ENCODE measurements around the gene PRPF8. TPM values are rescaled to one million over a fixed set of nuclear protein-coding genes. Genes with fewer than 3 reads are reported as not detected.

The PRPF8 gene
- total RNA-seq, 1 donor from 2014 or later: 247 TPM

MicroRNAs within 50 kb of the gene (microRNA counts, 767-probe panel; counts per million panel counts)
- microRNA hsa-miR-22-3p: 4,718 to 5,344 counts per million in 2 donors

Small RNA genes lying within 50 kb of the gene (small RNA-seq; reads per million reads assigned to genes)
- not detected for gene RN7SL105P

Other genes with a start within 250 kb of the PRPF8 start
- 57.5 TPM for gene CRK, start 228.6 kb downstream of the PRPF8 start, total RNA-seq
- gene MYO1C, start 192.2 kb downstream of the PRPF8 start, total RNA-seq: 118 TPM
- 96.0 TPM for gene INPP5K, start 168.3 kb downstream of the PRPF8 start, total RNA-seq
- 46.4 TPM for gene PITPNA, start 122.1 kb downstream of the PRPF8 start, total RNA-seq
- gene SLC43A2, start 56.0 kb downstream of the PRPF8 start, total RNA-seq: 5.2 TPM
- gene SCARF1, start 39.1 kb downstream of the PRPF8 start, total RNA-seq: 26.3 TPM
- 7.1 TPM for gene RILP, start 35.0 kb downstream of the PRPF8 start, total RNA-seq
- 10.8 TPM for gene TLCD2, start 25.5 kb upstream of the PRPF8 start, total RNA-seq
- gene WDR81, start 39.8 kb upstream of the PRPF8 start, total RNA-seq: 57.2 TPM
- gene SERPINF2, start 58.0 kb upstream of the PRPF8 start, total RNA-seq: 23.8 TPM
- 1,040 TPM for gene SERPINF1, start 77.2 kb upstream of the PRPF8 start, total RNA-seq
- gene SMYD4, start 145.0 kb upstream of the PRPF8 start, total RNA-seq: 16.7 TPM
- gene RPA1, start 145.1 kb upstream of the PRPF8 start, total RNA-seq: 30.9 TPM